H1 (cell line): Measurements from ENCODE around the gene MCRS1. TPM values are rescaled to one million over a fixed set of nuclear protein-coding genes. Genes with fewer than 3 reads are reported as not detected.

Experiments used
- POLR2AphosphoS5 ChIP-seq: IDR thresholded peaks from 2 replicates; pipeline ENCODE4 v1.6.1; 2011; ENCODE audit warnings: low read depth, low read length
- SIN3A ChIP-seq, 2 experiments: IDR thresholded peaks in 1 of 2; conservative IDR thresholded peaks in 1 of 2; 2 replicates each; pipeline ENCODE4 v1.6.1; 2011 to 2012; ENCODE audit warnings: low read length in 2 of 2, improper control_type of control experiment in 1 of 2, low read depth in 1 of 2, mild to moderate bottlenecking in 1 of 2
- polyA plus RNA-seq, 7 experiments: library from polyadenylated mRNA; depleted of rRNA in 3 of 7; stranded (reverse) in 5 of 7; unstranded in 2 of 7; fragments of >200 nt in 5 of 7; fragments of 200-250 nt in 2 of 7; gene quantifications; 1 replicate in 5 of 7; 2 replicates in 1 of 7; 4 replicates in 1 of 7; pipeline versions ENCODE4 v1.2.1 to v1.2.3, GENCODE V29; 2011 to 2013; ENCODE audit warnings: missing spikeins in 2 of 7, mixed read lengths in 2 of 7
- total RNA-seq: library from RNA; stranded (reverse); fragmentation: NEBNext Ultra II Directional; extraction: Animal tissue kit (Norgen Biotek cat#: 25700); gene quantifications from 2 replicates; pipeline ENCODE4 v1.2.1, GENCODE V29; 2021

Gene MCRS1
- total and polyA plus RNA-seq, 2 of the 8 experiments (the other 6 are each of a cell fraction or from before 2014, with no cell fraction given): 90.3 to 139 TPM

GRCh38 chr12:49533331-49533730, 34.6 kb downstream of the MCRS1 start (continued):
- TF ChIP-seq SIN3A (conservative IDR thresholded peaks at IDR 0.05 in 1 of 2, IDR thresholded peaks at IDR 0.05 in 1 of 2; ENCODE audit: low read depth in 1 of 2, low read length in 2 of 2) (no peak), POLR2AphosphoS5 (no peak)
- TF ChIP-seq, all 59 proteins: peak for 0
